K562 (cell line): ENCODE results near the gene ING4. TPM values are rescaled to one million over a fixed set of nuclear protein-coding genes. Genes with fewer than 3 reads are reported as not detected.

Experiments
- ATAC-seq: fragments of 200-7000 bp; cut with Tn5 transposase; 3 replicates; pipeline ENCODE4 v1.9.1; 2020; ENCODE audit warnings: moderate library complexity
- BruUV-seq: library from RNA; stranded (reverse); fragments of 400-500 nt; replicated peaks from 2 replicates; lab custom pipeline; 2021; lab: Mats Ljungman, UMichigan
- CTCF ChIA-PET: fragments of 300-600 bp; formaldehyde crosslinking; extraction: SDS; loops from one replicate; lab custom pipeline; 2021; ENCODE audit warnings: low intra/inter-chr PET ratio; lab: Yijun Ruan, JAX
- POLR2A ChIA-PET: fragments of 300-600, 350-650 bp; sonication (Branson Sonifier 250); formaldehyde crosslinking; extraction: SDS; loops from one replicate; lab custom pipeline; 2021; ENCODE audit warnings: antibody characterized with exemption, inconsistent platforms; lab: Yijun Ruan, JAX
- DNase-seq, 4 experiments: peaks; one replicate each; pipeline versions ENCODE4 v3.0.0 to v3.0.0-alpha.2; 2011 to 2018; ENCODE audit warnings: low spot score in 3 of 4, mixed read lengths in 3 of 4; ENCODE audit errors: extremely low read depth in 1 of 4
- FAIRE-seq: peaks from 2 replicates; lab custom pipeline; 2011; peaks lifted over from hg19 to GRCh38; lab: Jason Lieb, UNC
- H2AFZ ChIP-seq: 2 replicates; pipeline ENCODE4 v1.6.0; 2011; ENCODE audit warnings: low read depth, low read length, control low read depth, inconsistent platforms
- H3K27ac ChIP-seq: fragments of 200-600 bp; 3 replicates; pipeline ENCODE4 v1.8.0; 2011; ENCODE audit warnings: low read depth, mild to moderate bottlenecking, control low read depth, inconsistent platforms, low read length, moderate library complexity, mixed read lengths; ENCODE audit errors: extremely low read depth
- H3K27me3 ChIP-seq, 2 experiments: fragments of 300-600 bp in 1 of 2; 2 replicates in 1 of 2; 3 replicates in 1 of 2; pipeline versions ENCODE4 v1.6.0 to v1.8.0; 2011; ENCODE audit warnings: inconsistent platforms in 2 of 2, low read length in 2 of 2, mild to moderate bottlenecking in 1 of 2, mixed read lengths in 1 of 2, moderate library complexity in 1 of 2; ENCODE audit not compliant: control insufficient read depth in 2 of 2, insufficient read depth in 2 of 2
- H3K36me3 ChIP-seq: fragments of 300-600 bp; 3 replicates; pipeline ENCODE4 v1.8.0; 2011; ENCODE audit warnings: mild to moderate bottlenecking, low read length, inconsistent platforms; ENCODE audit not compliant: control insufficient read depth, insufficient read depth
- H3K4me1 ChIP-seq, 2 experiments: fragments of 200-600 bp in 1 of 2; replicated peaks in 1 of 2; 2 replicates in 1 of 2; 3 replicates in 1 of 2; pipeline versions ENCODE4 v1.5.1 to v1.8.0; 2011; ENCODE audit warnings: inconsistent platforms in 2 of 2, low read length in 2 of 2, mild to moderate bottlenecking in 1 of 2, mixed read lengths in 1 of 2, moderate library complexity in 1 of 2; ENCODE audit not compliant: control insufficient read depth in 2 of 2, insufficient read depth in 2 of 2
- H3K4me2 ChIP-seq: 2 replicates; pipeline ENCODE4 v1.6.1; 2011; ENCODE audit warnings: low read length, control low read depth, inconsistent platforms, mixed read lengths; ENCODE audit not compliant: insufficient read depth
- H3K4me3 ChIP-seq: fragments of 200-600 bp; sonication (generic), shearing (Covaris generic); 2 replicates; pipeline ENCODE4 v1.5.1; 2016; ENCODE audit warnings: control low read depth, inconsistent platforms
- H3K79me2 ChIP-seq: fragments of 200-600 bp; 3 replicates; pipeline ENCODE4 v1.8.0; 2011; ENCODE audit warnings: low read length, inconsistent platforms; ENCODE audit not compliant: control insufficient read depth, insufficient read depth
- H3K9ac ChIP-seq, 2 experiments: 2 replicates each; pipeline versions ENCODE4 v1.6.0 to v1.6.1; 2011; ENCODE audit warnings: low read depth in 2 of 2, low read length in 2 of 2, control low read depth in 1 of 2, inconsistent platforms in 1 of 2, mild to moderate bottlenecking in 1 of 2, mixed read lengths in 1 of 2; ENCODE audit not compliant: insufficient read depth in 1 of 2
- H3K9me1 ChIP-seq: one replicate; pipeline ENCODE4 v1.6.0; 2011; ENCODE audit warnings: inconsistent platforms, mild to moderate bottlenecking, low read length, moderate library complexity; ENCODE audit not compliant: control insufficient read depth, insufficient read depth
- H3K9me3 ChIP-seq: replicated peaks from 2 replicates; pipeline ENCODE4 v1.5.1; 2011; ENCODE audit warnings: low read depth, low read length, inconsistent platforms; ENCODE audit not compliant: control insufficient read depth, insufficient read depth
- H4K20me1 ChIP-seq: replicated peaks from 2 replicates; pipeline ENCODE4 v1.6.1; 2011; ENCODE audit warnings: low read length, inconsistent platforms, mixed read lengths; ENCODE audit not compliant: control insufficient read depth, insufficient read depth
- KLF13 ChIP-seq: fragments of 450-650 bp; IDR thresholded peaks from 2 replicates; pipeline ENCODE4 v1.6.1; 2016; ENCODE audit warnings: missing genetic modification characterization, low read depth, mild to moderate bottlenecking, missing compliant biosample characterization, moderate library complexity, borderline replicate concordance
- MTA1 ChIP-seq: fragments of 450-650 bp; IDR thresholded peaks from 2 replicates; pipeline ENCODE4 v1.6.1; 2017; ENCODE audit warnings: borderline replicate concordance
- ZBTB49 ChIP-seq: sonication (generic); formaldehyde crosslinking; IDR thresholded peaks from 2 replicates; pipeline ENCODE4 v1.8.0; 2022; ENCODE audit warnings: missing genetic modification reagents, mild to moderate bottlenecking, borderline replicate concordance
- ZNF511 ChIP-seq: sonication (generic); formaldehyde crosslinking; IDR thresholded peaks from 2 replicates; pipeline ENCODE4 v1.8.0; 2022; ENCODE audit warnings: mild to moderate bottlenecking, missing genetic modification reagents
- WGBS: fragments of 100-300 bp; shearing (Covaris generic); methylation state at CpG from one replicate; pipeline ENCODE4 v1.1.6; 2016; ENCODE audit warnings: low coverage, mixed read lengths; ENCODE audit not compliant: insufficient coverage; ENCODE audit errors: missing lambda C conversion rate; 5-methylcytosine and 5-hydroxymethylcytosine counted together
- in situ Hi-C: fragments of 300-500 bp; cut with MboI; formaldehyde crosslinking; loops from 4 replicates; pipeline ENCODE4 v1.15.0; 2018; ENCODE audit warnings: inconsistent platforms, mixed read lengths
- intact Hi-C: fragments of 100-400 bp; cut with micrococcal nuclease; formaldehyde crosslinking; loops from 2 replicates; pipeline ENCODE4 v1.14.2; 2022
- polyA plus RNA-seq, 8 experiments: library from polyadenylated mRNA; depleted of rRNA in 4 of 8; stranded (reverse) in 5 of 8; unstranded in 3 of 8; fragments of >200 nt; fragmentation: Nextera tagmentation in 2 of 8; fragmentation: Illumina TruSeq in 1 of 8; extraction: Ambion mirVana in 2 of 8; extraction: Trizol in 1 of 8; gene quantifications; 2 replicates each; pipeline versions ENCODE4 v1.2.1 to v1.2.3, GENCODE V29; 2011 to 2014; ENCODE audit warnings: inconsistent platforms in 1 of 8, missing spikeins in 1 of 8
- total RNA-seq, 7 experiments: library from RNA; depleted of rRNA in 6 of 7; stranded (reverse); fragments of >200 nt in 6 of 7; fragmentation: Illumina TruSeq in 2 of 7; extraction: Trizol in 2 of 7; gene quantifications; 2 replicates each; pipeline versions ENCODE4 v1.2.1 to v1.2.3, GENCODE V29; 2011 to 2021; ENCODE audit warnings: low replicate concordance in 1 of 7

ING4 gene
- total and polyA plus RNA-seq, 9 of the 15 experiments (the other 6 are each of a cell fraction or from before 2014, with no cell fraction given): 6.6 to 30.2 (median 15.7) TPM

- no peaks in the 10 kb centered on the region for H3K9me1 ChIP-seq
- H3K4me3 ChIP-seq: no peak overlapping the region
- no peak for FAIRE-seq
Measured at GRCh38 chr12:6631549-6631961, 31.4 kb downstream of the ING4 start.

More at GRCh38 chr12:6631549-6631961, 31.4 kb downstream of the ING4 start:
- H3K4me2 ChIP-seq: peak overlapping the region; percentile 41; the same call in 1 of the 2 replicates
- peaks cover 19% of the 10 kb centered on the region for H3K79me2 ChIP-seq
- BruUV-seq: no TSS peak
- no peaks in the 10 kb centered on the region; the same call in 2 of the 3 replicates for H3K36me3 ChIP-seq
- peak overlapping the region in 1 of 2 experiments; percentile 24; a peak in 1 of 4 replicates for H3K9ac ChIP-seq
- no peaks in the 10 kb centered on the region for H4K20me1 ChIP-seq
- no peaks in the 10 kb centered on the region for H3K9me3 ChIP-seq
- POLR2A ChIA-PET: interaction anchor here (0.7 to 1.5 kb wide), 2 partner anchors 18 to 41 kb away, joined by 3 to 6 read pairs; no protein-coding TSS in a partner anchor
- peaks cover 23 to 32% of the 10 kb centered on the region in 2 experiments; a peak in 4 of 5 replicates for H3K4me1 ChIP-seq
- TF ChIP-seq ZBTB49 (CRISPR knock-in tag) (no peak), KLF13 (no peak), ZNF511 (no peak), MTA1 (no peak)
- H3K27ac ChIP-seq: peak overlapping the region; percentile 41; the same call in 1 of the 3 replicates
- intact Hi-C loops (no loop called here), in situ Hi-C loops (no loop called here)
- no peaks in the 10 kb centered on the region for H3K27me3 ChIP-seq
- CTCF ChIA-PET: no interaction called here
- no peak overlapping the region for H2AFZ ChIP-seq
- ATAC-seq (no peak), DNase-seq (no peak)
- WGBS: 46% methylated on average over 3 of the region's 3 CpGs
